GM19035 (cell line): Measurements from ENCODE around the gene SEMA6D.

Experiments used
- ATAC-seq: cut with Tn5 transposase; IDR thresholded peaks from one replicate; pipeline ENCODE4 v1.9.1; 2021; ENCODE audit not compliant: unreplicated experiment

SEMA6D gene

DNA sequence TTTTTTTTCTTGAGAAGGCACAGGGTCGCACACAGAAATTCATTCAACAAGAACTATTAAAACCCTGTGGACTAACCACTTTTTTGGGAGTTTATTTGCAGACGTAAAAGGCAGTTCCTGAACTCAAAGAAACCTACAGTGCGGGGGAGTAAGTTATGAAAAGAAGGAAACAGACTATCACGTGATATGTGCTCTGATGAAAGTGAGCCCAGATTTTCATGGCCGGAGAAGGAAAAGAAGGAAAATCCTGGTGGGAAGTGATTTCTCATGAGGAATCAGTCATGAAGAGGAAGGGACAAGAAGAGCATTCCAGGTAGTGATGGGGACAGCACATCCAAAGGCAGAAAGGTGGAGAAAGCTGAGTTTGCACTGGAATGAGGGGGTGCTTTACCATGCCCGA lies 26.1 kb downstream of the SEMA6D start:
- no peak for ATAC-seq

DNA sequence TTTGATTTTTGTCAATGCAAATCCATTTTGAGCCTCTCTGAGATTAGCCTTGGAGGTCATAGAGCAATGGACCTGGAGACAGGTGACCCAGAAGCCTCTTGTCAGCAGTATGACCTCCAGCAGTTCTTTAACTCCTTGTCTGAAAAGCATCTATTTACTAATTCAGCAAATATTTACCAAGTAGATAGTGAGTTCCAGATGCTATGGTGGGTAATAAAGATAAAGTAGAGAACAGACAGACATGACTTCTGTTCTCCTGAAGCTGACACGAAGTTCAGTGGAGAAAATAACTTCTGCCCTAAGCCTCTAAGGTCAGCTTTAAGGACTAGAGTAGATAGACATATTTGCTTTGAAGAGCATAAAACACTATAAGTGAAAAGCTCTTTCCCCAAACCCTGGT lies 26.6 kb downstream of the SEMA6D start:
- no peak for ATAC-seq

GRCh38 chr15:47744496-47744895 lies 27.2 kb downstream of the SEMA6D start:
- ATAC-seq = no peak

GRCh38 chr15:47744973-47745372 lies 27.7 kb downstream of the SEMA6D start:
- ATAC-seq = no peak

DNA sequence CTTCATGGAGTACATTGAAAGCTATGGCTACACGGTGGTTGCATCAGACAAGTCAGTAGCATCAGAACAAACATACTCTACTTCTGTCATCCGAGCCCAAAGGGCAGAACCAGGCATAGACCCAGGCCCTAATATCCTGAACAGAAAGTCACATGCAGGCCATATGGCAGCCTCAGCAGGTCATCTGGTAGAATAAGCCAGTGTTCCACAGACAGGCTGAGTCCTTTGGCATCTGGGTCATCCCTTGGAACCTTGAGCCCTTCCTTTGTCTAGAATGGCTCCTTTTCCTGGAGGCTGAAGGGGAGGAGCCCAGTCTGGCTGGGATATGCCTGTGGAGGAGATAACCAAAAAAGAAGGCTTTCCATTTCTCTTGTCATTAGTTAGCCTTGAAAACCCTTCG lies 29.2 kb downstream of the SEMA6D start:
- no peak for ATAC-seq

DNA sequence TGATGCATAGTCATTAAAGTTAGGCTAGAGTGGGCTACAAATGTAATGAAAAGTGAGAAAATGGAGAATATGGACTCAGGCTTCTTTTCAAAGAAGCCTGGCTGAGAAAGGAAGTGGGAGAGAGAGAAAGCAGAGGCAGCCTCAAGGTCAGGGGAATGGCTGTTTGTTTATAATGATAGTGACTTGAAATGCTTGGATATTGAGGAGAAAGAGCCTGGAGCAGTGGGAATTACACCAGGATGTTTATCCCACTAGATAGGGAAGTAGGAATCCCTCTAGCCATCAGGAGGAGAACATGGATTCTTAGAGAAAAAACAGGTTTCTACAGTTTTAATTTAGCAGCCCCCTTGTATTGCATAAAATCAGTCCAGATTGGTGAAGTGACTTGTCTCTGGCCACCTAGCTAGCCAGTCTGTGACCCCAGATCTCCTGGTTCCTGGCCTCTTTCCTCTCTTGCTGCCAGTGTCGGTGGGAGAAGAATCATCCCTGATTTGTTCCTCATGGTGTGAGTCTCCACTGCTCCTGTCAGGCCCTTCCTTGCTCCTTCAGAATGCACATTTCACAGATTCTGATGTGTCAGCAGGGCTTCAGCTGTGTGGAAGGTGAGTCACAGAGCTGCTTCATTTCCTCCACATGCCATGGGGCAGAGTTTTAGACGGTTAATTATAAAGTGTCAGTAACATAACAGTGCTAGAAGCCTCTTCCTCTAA lies 32.9 kb downstream of the SEMA6D start:
- ATAC-seq = no peak

- ATAC-seq = no peak
Observed at GRCh38 chr15:47750740-47751262, 33.5 kb downstream of the SEMA6D start.

DNA sequence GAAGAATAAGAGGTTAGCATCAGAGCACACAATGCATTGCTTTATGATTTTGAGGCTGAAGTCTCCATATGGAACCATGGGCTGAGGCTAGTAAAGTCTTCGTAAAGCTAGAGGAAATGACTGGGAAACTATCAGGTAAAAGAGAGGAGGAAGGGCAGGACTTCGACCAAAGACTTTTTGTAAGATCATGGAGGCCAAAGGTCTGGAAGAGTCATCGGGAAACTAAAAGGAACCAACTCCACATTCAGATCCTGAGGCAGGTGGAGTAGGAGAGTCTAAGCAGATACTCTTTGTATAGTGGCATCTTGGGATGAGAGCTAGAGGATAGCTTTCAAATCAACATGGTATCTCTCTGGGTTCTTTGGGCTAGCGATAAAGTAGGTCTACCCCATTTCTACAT lies 36.3 kb downstream of the SEMA6D start:
- no peak for ATAC-seq

DNA sequence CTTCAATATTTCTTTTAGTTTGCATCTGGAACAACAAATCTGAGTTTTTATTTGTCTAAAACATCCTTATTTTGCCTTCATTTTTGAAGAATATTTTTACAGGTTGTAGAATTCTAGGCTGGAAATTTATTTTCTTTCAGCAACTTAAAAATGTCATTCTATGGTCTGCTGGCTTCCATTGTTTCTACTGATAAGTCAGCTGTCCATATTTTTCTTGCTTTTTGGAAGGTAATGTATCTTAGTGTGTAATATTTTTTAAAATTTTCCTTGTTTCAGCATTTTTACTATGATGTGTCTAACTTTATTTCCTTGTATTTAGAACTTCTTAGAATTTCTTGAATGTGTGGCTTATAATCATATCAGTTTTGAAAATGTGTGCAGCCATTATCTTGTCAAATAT lies 37.0 kb downstream of the SEMA6D start:
- no peak for ATAC-seq

DNA sequence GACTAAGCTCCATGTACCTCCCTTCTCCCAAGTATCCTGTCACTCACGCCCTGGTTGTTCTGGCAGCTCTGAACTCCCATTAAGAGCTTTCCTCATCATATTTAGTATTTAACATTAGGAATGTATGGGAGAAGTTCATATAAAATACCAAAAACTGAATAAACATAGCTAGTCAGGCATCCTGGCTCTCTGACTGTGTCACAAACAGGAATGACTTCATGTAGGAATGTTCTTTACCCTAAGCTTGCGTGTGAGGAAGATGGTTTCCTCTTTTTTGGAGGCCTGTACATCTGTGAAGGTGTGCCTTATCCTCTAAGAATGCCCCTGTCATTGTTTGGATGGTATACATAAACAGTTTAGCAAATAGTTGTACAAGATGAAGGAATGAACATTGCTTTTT lies 38.6 kb downstream of the SEMA6D start:
- no peak for ATAC-seq

- no peak for ATAC-seq
Observed at GRCh38 chr15:47756872-47757271, 39.6 kb downstream of the SEMA6D start.

DNA sequence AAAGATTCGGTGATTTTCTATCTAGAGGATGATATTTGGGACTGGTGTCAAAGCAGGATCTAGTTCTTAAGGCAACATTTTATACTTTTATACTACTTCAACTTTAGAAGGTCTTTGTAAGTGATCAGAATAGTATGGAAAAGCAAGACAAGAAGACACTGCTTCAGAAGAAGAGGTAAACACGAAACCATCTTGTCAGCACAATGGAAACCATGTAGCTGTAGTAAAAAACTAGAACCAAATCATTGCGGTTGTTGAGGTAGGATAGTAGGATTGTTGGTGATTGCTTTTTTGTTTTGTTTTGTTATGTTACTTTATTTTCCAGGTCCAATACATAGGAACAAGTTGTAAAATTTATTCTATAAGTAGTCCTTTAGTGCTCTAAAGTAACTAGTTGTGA lies 40.0 kb downstream of the SEMA6D start:
- no peak for ATAC-seq

GRCh38 chr15:47762621-47763020 lies 45.3 kb downstream of the SEMA6D start:
- no peak for ATAC-seq

DNA sequence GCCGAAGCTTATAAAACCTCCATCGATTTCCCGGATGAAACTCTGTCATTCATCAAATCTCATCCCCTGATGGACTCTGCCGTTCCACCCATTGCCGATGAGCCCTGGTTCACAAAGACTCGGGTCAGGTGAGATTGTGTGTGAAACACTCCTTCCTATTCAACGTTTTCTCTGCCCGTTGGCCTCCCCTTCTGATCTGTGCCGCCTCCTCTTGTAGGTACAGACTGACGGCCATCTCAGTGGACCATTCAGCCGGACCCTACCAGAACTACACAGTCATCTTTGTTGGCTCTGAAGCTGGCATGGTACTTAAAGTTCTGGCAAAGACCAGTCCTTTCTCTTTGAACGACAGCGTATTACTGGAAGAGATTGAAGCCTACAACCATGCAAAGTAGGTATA lies 47.4 kb downstream of the SEMA6D start:
- ATAC-seq = no peak

DNA sequence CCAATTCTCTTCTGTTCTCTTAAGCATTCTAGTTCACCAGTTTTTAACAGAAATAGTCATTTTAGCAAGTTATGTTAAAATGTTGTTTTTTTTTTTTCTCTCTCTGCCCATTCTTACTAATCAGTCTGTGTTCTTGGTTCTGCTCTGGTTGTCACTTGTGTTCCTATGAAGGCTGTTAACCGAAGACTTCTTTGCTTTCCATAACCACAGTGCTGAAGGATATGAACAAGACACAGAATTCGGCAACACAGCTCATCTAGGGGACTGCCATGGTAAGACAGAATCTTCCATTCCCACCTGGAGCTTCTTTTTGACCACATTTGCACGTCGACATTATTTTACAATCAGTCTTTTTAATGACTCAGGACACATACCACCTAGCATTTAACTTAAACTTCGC lies 49.1 kb downstream of the SEMA6D start:
- ATAC-seq = no peak

DNA sequence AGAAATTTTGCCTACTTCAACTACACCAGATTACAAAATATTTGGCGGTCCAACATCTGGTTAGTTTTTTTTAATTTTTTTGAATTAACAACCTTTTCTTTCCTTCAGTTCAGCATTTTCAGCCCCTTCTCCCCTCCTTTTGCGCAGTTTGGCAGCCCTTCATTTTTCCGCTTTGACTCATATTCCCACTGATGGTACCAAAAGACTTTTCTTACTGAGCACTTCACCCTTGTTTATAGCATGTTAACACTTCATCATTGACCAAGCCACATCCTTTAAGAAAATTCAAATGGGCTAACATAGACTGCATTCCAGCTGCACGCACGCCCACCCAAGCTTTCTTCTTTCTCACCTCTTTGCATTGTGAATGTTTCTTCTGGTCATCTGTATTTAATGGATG lies 49.7 kb downstream of the SEMA6D start:
- no peak for ATAC-seq

DNA sequence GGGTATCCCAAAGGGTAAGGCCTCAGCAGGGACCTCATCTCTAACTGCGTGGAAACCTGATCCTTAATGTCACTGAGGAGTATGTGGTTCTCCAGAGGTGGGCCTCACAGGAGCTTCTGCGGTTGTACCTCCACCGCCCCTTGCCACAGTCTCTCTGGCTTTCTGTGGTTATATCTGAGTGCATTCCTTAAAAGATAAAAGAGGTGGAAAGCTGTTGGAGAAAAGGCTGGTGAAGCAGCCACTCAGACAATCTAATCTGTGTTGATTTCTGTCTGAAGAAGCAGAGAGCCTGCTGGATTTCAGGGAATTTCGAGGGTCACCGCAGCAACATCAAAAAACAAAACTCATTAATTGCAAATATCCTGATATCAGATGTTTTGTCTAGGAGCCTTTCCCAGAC lies 51.4 kb downstream of the SEMA6D start:
- ATAC-seq = no peak

GRCh38 chr15:47769166-47769565 lies 51.9 kb downstream of the SEMA6D start:
- ATAC-seq = no peak

- ATAC-seq = no peak
Observed at GRCh38 chr15:47773143-47773542, 55.8 kb downstream of the SEMA6D start.

GRCh38 chr15:47778263-47778770 lies 61.0 kb downstream of the SEMA6D start:
- no peak for ATAC-seq

DNA sequence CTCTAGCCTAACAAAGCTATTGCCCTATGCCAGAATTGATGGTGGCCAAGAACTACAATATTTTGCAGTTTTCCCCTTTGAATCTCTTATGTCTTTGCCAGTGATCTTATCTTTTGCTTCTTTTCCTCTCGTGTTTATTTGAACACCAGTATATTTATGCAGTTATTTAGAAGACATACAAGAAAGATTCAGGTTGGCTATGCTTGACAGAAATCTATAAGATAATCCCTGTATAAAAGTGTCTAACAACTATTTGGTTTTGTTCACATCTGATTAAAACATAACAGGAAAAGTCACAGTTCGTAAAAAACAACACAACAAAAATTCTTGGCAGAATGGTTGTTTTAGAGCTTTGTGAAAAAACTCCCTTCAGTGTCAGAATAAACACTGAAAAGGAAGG lies 63.7 kb downstream of the SEMA6D start:
- no peak for ATAC-seq

- no peak for ATAC-seq
Observed at GRCh38 chr15:47781527-47781926, 64.2 kb downstream of the SEMA6D start.

- ATAC-seq = no peak
Observed at GRCh38 chr15:47784820-47785219, 67.5 kb downstream of the SEMA6D start.
